T-helper 9 cell (primary cell): ENCODE results near the gene EPS8.
"Not testable (repeated sequence)": the region's sequence is repeated elsewhere in the genome, so short reads cannot be mapped to it uniquely, and the experiment has no call there.

Experiments used
- DNase-seq: peaks from one replicate; pipeline ENCODE4 v3.0.0-alpha.2; 2020

EPS8 gene

DNA sequence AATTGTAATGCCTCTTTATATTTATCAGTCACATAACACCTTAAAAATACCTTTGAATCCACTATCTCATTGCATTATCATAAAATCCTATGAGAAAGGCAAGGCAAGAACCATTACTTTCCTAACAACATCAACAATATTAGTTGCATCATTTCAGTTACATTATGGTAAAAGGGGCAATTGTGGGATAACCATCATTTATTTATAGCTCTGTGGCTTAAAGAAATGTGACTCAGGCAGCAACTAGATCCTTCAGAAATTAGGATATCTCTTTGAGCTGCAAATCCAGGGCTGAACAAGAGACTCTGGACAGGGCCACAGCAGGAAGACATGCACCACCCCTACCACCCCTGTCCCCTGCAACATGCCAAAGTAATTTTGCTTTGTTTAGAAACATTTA lies 36.4 kb downstream of the EPS8 start:
- DNase-seq, result no peak

GRCh38 chr12:15751741-15752140 lies 37.4 kb downstream of the EPS8 start:
- no peak for DNase-seq

DNA sequence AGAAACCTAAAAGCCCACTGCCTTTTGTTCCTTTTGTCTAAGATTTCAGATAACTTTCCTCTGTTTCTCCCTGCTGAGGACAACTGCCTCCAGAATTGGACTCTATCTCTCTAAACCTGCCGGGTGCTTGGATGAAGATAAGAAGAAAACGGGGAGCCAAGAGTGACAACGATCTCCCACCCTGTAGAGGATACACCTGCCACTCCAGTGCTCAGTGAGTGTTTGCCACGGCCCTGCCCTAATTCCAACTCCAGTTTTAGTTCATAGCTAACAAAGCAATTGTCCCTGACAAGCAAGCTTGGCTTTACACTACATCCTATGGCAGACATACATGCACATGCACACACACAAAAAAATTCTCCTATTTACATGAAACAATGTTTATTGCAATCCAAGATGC lies 39.3 kb downstream of the EPS8 start:
- no peak for DNase-seq

DNA sequence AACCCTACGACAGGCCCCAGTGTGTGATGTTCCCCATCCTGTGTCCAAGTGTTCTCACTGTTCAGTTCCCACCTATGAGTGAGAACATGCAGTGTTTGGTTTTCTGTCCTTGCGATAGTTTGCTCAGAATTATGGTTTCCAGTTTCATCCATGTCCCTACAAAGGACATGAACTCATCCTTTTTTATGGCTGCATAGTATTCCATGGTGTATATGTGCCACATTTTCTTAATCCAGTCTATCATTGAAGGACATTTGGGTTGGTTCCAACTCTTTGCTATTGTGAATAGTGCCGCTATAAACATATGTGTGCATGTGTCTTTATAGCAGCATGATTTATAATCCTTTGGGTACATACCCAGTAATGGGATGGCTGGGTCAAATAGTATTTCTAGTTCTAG lies 47.3 kb downstream of the EPS8 start:
- DNase-seq, result not testable (repeated sequence)

- DNase-seq, result no peak
Observed at GRCh38 chr12:15741082-15741481, 48.1 kb downstream of the EPS8 start.

DNA sequence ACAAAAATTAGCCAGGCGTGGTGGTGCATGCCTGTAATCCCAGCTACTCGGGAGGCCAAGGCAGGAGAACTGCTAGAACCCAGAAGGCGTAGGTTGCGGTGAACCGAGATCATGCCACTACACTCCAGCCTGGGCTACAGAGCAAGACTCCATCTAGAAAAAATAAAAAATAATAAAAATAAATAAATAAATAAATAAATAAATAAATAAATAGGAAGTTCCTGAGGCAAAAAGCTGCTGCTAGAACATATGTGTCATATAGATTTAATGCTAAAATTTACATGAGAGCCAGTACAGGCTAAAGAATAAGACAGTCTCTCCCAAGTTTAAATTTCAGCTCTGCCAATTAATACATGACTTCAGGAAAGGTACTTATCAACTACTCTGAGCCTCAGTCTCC lies 48.8 kb downstream of the EPS8 start:
- DNase-seq, result not testable (repeated sequence)

- DNase-seq, result no peak
Observed at GRCh38 chr12:15738438-15739015, 50.7 kb downstream of the EPS8 start.

DNA sequence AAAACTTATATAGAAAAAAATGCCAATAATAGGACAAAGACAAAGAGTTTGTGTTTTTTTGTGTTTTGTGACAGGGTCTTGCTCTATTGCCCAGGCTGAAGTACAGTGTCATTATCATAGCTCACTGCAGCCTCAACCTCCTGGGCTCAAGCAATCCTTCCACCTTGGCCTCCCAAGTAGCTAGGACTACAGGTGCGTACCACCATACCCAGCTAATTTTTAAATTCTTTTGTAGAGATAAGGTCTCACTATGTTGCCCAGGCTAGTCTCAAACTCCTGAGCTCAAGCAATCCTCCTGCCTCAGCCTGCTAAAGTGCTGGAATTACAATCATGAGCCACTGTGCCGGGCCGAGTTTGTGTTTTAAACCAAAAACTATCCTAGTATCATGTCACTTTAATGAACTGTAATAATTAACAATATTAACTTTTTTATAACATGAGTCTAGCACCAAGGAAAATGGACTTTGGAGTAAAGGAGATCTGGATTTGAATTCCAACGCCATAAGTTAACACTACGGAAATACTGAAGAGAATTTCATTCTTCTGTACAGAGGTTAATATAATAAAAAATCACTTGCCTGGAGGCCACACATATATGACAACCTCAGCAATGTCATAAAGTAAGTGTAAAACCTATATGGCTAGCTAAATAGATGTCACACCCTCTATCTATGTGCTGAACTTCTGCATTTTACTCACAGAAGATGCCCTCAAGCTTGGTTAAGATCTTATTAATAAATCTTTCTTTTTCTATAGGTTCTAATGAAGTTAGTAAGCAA lies 53.2 kb downstream of the EPS8 start:
- no peak for DNase-seq

- no peak for DNase-seq
Observed at GRCh38 chr12:15733136-15733535, 56.1 kb downstream of the EPS8 start.

- DNase-seq, result no peak
Observed at GRCh38 chr12:15732341-15733061, 56.7 kb downstream of the EPS8 start.

DNA sequence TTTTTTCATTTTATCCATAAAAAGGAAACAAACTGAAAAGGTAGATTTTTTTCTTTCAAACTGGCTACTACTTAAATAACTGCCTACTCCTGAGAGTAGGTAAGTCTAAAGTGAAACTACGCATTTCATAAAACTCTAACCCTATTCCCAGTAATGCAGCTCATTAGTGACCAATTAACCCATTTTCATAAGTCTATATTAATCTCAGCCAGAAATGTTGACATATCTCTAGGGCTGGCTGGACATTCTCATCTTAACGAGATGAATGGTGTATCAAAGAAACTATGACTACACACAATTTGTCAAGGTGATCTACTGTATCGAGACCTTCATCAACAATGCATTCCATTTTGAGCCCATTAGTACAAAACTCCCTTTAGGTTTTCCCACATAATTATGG lies 57.2 kb downstream of the EPS8 start:
- no peak for DNase-seq

DNA sequence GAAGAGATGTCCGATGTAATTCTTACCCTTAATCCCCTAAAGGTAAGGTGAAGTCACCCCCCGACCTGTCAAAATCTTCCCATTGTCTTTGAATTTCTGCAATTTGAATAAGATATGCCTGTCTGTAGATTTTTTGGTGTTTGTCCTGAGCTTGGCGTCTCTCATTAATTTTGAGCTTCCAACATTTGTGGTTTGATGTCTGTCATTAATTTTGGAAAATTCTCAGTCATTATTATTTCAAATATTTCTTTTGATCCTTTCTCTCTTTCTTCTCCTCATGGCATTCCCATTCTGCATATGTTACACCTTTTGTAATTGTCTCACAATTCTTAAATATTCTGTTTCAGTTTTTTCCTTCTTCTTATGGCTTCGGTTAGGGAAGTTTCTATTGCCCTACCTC lies 60.1 kb downstream of the EPS8 start:
- DNase-seq, result no peak

GRCh38 chr12:15728118-15728598 lies 61.0 kb downstream of the EPS8 start:
- DNase-seq, result no peak

DNA sequence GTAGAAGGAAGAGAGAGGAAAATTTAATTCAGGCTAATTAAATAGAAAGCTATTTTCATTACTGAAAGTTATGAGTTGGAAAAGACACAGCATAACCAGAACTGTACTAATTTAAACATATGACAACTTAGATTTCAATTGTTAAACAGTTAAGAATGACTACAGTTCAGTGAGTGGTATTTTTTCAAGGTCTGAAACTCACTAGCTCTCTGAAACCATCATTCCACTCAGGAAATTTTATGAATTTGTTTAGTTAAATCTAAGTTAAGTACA lies 62.4 kb downstream of the EPS8 start:
- no peak for DNase-seq

- DNase-seq, result no peak
Observed at GRCh38 chr12:15726027-15726877, 62.9 kb downstream of the EPS8 start.

DNA sequence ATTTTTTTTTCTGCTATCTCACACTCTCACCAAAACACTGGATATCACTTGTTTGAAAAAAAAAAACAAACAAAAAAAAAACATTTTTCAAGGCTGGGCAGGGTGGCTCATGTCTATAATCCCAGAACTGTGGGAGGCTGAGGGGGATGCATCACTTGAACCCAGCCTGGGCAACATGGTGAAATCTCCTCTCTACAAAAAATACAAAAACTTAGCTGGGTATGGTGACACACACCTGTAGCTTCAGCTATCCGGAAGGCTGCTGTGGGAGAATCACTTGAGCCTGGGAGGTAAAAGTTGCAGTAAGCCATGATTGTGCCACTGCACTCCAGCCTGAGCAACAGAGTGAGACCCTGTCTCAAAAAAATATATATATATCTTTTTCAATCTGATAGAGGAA lies 66.2 kb downstream of the EPS8 start:
- no peak for DNase-seq

DNA sequence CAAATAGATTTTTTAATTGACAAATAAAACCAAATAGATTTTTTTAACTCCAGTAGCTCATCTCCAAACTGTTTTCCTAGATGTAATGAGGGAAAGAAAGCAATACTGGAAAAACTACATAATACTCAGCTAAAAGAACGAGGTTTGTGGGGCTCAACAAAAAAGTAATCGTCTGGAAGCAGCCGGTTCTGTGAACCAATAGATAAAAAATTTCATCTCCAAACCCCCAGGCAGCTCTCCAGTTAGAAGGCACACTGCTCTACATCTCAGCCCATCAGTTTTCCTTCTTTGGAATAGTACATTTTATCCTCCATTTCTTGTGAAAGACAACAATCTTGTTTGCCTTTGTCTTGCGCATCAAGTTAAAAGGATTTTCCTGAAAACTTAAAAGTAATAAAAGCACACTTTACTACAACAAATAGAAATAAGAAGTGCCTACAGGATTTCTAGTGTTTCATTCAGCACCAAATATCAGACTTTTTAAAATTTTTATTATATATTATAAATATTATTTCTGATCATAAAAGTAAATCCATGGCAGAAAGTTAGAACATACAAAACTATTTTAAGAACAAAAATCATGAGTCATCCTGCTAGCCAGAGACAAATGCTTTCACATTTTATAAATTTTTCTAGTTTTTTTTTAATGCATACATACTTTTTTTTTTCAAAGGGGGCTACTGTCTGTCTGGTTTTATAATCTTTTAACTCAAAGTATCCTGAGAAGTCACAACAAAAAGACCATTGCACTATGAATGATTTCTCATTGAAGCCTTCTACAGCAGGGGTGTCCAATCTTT lies 67.7 kb downstream of the EPS8 start:
- no peak for DNase-seq

DNA sequence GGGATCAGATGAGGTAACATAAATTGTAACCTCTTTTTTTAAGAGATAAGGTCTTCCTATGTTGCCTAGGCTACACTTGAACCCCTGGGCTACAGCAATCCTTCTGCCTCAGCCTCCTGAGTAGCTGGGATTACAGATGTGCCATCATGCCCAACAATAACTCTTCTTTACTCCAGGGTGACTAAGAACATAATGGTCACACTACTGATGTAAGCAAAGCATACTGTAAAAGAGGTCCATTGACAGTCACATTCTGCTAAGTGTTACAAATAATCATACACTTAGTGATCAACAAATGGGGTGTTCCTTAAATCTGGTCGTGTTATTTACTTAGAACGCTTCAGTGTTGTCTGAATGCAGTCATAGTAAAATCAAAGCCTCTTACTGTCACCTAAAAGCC lies 68.9 kb downstream of the EPS8 start:
- no peak for DNase-seq

GRCh38 chr12:15719230-15719629 lies 70.0 kb downstream of the EPS8 start:
- DNase-seq, result no peak

GRCh38 chr12:15717940-15718567 lies 71.1 kb downstream of the EPS8 start:
- no peak for DNase-seq

GRCh38 chr12:15716581-15716980 lies 72.6 kb downstream of the EPS8 start:
- DNase-seq, result no peak

GRCh38 chr12:15714256-15714655 lies 74.9 kb downstream of the EPS8 start:
- DNase-seq, result no peak
